Measurements from ENCODE around the gene KRTAP5-4. TPM values are rescaled to one million over a fixed set of nuclear protein-coding genes. Genes with fewer than 3 reads are reported as not detected.

The KRTAP5-4 gene
- total and polyA plus RNA-seq, 2 donors (not counting 1 experiment from before 2014, with no cell fraction given), result not detected

DNA sequence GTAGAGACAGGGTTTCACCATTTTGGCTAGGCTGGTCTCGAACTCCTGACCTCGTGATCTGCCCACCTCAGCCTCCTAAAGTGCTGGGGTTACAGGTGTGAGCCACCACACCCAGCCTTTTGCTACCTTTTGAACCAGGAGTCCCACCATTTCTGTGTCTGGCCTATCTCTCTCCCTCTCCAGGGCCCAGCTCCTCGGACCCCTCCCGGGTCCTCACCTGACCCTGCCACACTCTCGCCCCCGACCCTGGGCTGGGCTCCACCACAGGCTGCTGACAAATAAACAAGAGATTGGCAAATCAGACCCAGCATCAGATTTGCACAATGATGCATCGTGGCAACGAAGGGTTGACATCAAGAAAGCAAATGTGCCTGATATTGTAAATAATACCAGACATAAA lies 16.4 kb upstream of the KRTAP5-4 start:
- Histone ChIP-seq H4K20me1 (ENCODE audit: control insufficient read depth, insufficient read depth, low read length, poor library complexity, severe bottlenecking) (no peaks in the 10 kb centered on the region), H3K4me2 (replicated peaks; ENCODE audit: low read depth, low read length, poor library complexity, severe bottlenecking) (no peak overlapping the region), H3K27me3 (replicated peaks in 1 of 4; ENCODE audit: control extremely low read depth in 1 of 4, control insufficient read depth in 3 of 4, insufficient read depth in 4 of 4, low read length in 3 of 4) (peaks cover 0 to 21% (median 2%) of the 10 kb centered on the region in 4 experiments), H3K27ac (ENCODE audit: low read length in 2 of 2) (no peak overlapping the region), H3K79me2 (ENCODE audit: control insufficient read depth, insufficient read depth, low read length) (no peaks in the 10 kb centered on the region), H3K36me3 (replicated peaks in 1 of 2; ENCODE audit: control extremely low read depth in 1 of 2, control insufficient read depth in 1 of 2, extremely low read depth in 1 of 2, insufficient read depth in 2 of 2, low read length in 1 of 2) (no peaks in the 10 kb centered on the region), H3K9me3 (ENCODE audit: control extremely low read depth in 1 of 3, control insufficient read depth in 2 of 3, insufficient read depth in 1 of 3, low read length in 2 of 3) (no peaks in the 10 kb centered on the region), H2AFZ (ENCODE audit: insufficient read depth, low read depth, low read length, poor library complexity, severe bottlenecking) (no peak overlapping the region), H3K4me1 (ENCODE audit: control insufficient read depth in 2 of 2, insufficient read depth in 2 of 2, low read length in 2 of 2) (no peaks in the 10 kb centered on the region), H3K4me3 (ENCODE audit: control extremely low read depth in 1 of 5, extremely low read depth in 1 of 5, insufficient read depth in 1 of 5, low read depth in 2 of 5, low read length in 4 of 5) (no peak overlapping the region), H3K9ac (ENCODE audit: low read length) (no peak overlapping the region)
- TF ChIP-seq, protein P1, sequence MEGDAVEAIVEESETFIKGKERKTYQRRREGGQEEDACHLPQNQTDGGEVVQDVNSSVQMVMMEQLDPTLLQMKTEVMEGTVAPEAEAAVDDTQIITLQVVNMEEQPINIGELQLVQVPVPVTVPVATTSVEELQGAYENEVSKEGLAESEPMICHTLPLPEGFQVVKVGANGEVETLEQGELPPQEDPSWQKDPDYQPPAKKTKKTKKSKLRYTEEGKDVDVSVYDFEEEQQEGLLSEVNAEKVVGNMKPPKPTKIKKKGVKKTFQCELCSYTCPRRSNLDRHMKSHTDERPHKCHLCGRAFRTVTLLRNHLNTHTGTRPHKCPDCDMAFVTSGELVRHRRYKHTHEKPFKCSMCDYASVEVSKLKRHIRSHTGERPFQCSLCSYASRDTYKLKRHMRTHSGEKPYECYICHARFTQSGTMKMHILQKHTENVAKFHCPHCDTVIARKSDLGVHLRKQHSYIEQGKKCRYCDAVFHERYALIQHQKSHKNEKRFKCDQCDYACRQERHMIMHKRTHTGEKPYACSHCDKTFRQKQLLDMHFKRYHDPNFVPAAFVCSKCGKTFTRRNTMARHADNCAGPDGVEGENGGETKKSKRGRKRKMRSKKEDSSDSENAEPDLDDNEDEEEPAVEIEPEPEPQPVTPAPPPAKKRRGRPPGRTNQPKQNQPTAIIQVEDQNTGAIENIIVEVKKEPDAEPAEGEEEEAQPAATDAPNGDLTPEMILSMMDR (IDR thresholded peaks at IDR 0.05), result no peak
- TF ChIP-seq EZH2 (IDR thresholded peaks at IDR 0.05; ENCODE audit: borderline replicate concordance, insufficient read depth, low read depth, low read length, poor library complexity, severe bottlenecking), result no peak
- no peak for DNase-seq
- Mint-ChIP-seq H3K27ac (no peak overlapping the region), H3K4me1 (no peaks in the 10 kb centered on the region), H3K4me3 (no peak overlapping the region), H3K27me3 (peaks cover 26% of the 10 kb centered on the region), H3K9me3 (ENCODE audit: insufficient read depth) (no peaks in the 10 kb centered on the region)
- ChIA-PET CTCF (interaction anchor here (1.3 to 1.8 kb wide), 2 partner anchors 10 to 91 kb away, joined by 3 to 6 read pairs; no protein-coding TSS in a partner anchor), POLR2A (no interaction called here)
- ATAC-seq (ENCODE audit: low read depth), result no peak
- WGBS (ENCODE audit: insufficient coverage), result 88% methylated on average over 6 of the region's 8 CpGs
- intact Hi-C loops (cut with micrococcal nuclease), result no loop called here

DNA sequence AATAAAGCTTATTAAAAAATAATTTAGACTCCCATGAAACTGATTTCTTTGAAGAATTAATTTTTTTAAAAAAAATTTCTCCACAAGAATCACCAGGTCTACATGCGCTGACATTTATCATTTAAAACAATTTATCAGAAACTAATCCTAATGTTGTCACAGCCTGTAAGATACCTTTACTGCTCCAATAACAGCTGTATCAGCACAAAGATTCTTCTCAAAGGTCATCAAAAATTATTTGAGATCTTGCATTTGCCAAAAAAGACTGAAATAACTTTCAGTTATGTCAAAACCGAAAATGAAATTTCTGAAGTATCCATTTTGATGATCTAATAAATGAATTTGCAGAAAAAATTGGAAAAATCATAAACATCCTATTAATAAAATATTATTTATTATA lies 15.7 kb upstream of the KRTAP5-4 start:
- ChIA-PET POLR2A (no interaction called here), CTCF (interaction anchor here (1.2 to 1.5 kb wide), 4 partner anchors 9 to 363 kb away, joined by 3 to 7 read pairs (median 4); no protein-coding TSS in a partner anchor)
- Histone ChIP-seq H2AFZ (ENCODE audit: insufficient read depth, low read depth, low read length, poor library complexity, severe bottlenecking) (no peak overlapping the region), H3K9ac (ENCODE audit: low read length) (no peak overlapping the region), H3K9me3 (ENCODE audit: control extremely low read depth in 1 of 3, control insufficient read depth in 2 of 3, insufficient read depth in 1 of 3, low read length in 2 of 3) (no peaks in the 10 kb centered on the region), H3K4me2 (replicated peaks; ENCODE audit: low read depth, low read length, poor library complexity, severe bottlenecking) (no peak overlapping the region), H3K27me3 (replicated peaks in 1 of 4; ENCODE audit: control extremely low read depth in 1 of 4, control insufficient read depth in 3 of 4, insufficient read depth in 4 of 4, low read length in 3 of 4) (peaks cover 0 to 21% (median 2%) of the 10 kb centered on the region in 4 experiments), H3K4me1 (ENCODE audit: control insufficient read depth in 2 of 2, insufficient read depth in 2 of 2, low read length in 2 of 2) (no peaks in the 10 kb centered on the region), H3K36me3 (replicated peaks in 1 of 2; ENCODE audit: control extremely low read depth in 1 of 2, control insufficient read depth in 1 of 2, extremely low read depth in 1 of 2, insufficient read depth in 2 of 2, low read length in 1 of 2) (no peaks in the 10 kb centered on the region), H4K20me1 (ENCODE audit: control insufficient read depth, insufficient read depth, low read length, poor library complexity, severe bottlenecking) (no peaks in the 10 kb centered on the region), H3K79me2 (ENCODE audit: control insufficient read depth, insufficient read depth, low read length) (no peaks in the 10 kb centered on the region), H3K27ac (ENCODE audit: low read length in 2 of 2) (no peak overlapping the region), H3K4me3 (ENCODE audit: control extremely low read depth in 1 of 5, extremely low read depth in 1 of 5, insufficient read depth in 1 of 5, low read depth in 2 of 5, low read length in 4 of 5) (no peak overlapping the region)
- Mint-ChIP-seq H3K9me3 (ENCODE audit: insufficient read depth) (no peaks in the 10 kb centered on the region), H3K4me3 (no peak overlapping the region), H3K27ac (no peak overlapping the region), H3K27me3 (peaks cover 33% of the 10 kb centered on the region), H3K4me1 (no peaks in the 10 kb centered on the region)
- TF ChIP-seq, protein P1 (IDR thresholded peaks at IDR 0.05), result no peak
- no peak for TF ChIP-seq EZH2 (IDR thresholded peaks at IDR 0.05; ENCODE audit: borderline replicate concordance, insufficient read depth, low read depth, low read length, poor library complexity, severe bottlenecking)
- intact Hi-C loops (cut with micrococcal nuclease), result no loop called here
- WGBS (ENCODE audit: insufficient coverage), result no CpG with 5 or more reads among the region's 2 CpGs
- DNase-seq (no peak), ATAC-seq (ENCODE audit: low read depth) (no peak)

All from B cell (primary cell).